SK-N-MC (cell line): ENCODE data around the gene HYAL2.

Source experiments
- EZH2 ChIP-seq: fragments of 200-600 bp; sonication (generic); IDR thresholded peaks from one replicate; pipeline ENCODE4 v1.6.1; 2017; ENCODE audit warnings: antibody characterized with exemption
- POLR2AphosphoS5 ChIP-seq: IDR thresholded peaks from 2 replicates; pipeline ENCODE4 v1.6.1; 2012; ENCODE audit warnings: mild to moderate bottlenecking, low read depth, low read length, borderline replicate concordance

- no peak for TF ChIP-seq EZH2
- TF ChIP-seq POLR2AphosphoS5 = no peak
Observed at GRCh38 chr3:50279255-50280016, 43.1 kb downstream of the HYAL2 start.
